GM10266 (cell line): ENCODE measurements around the gene CALML5.
"Not testable (repeated sequence)": the region's sequence is repeated elsewhere in the genome, so short reads cannot be mapped to it uniquely, and the experiment has no call there.

Source experiments
- DNase-seq: peaks from one replicate; pipeline ENCODE4 v3.0.0; 2012; ENCODE audit errors: extremely low spot score
- CTCF ChIP-seq: IDR thresholded peaks from 2 replicates; pipeline ENCODE4 v1.5.1; 2012; ENCODE audit warnings: mild to moderate bottlenecking, low read depth; ENCODE audit not compliant: control insufficient read depth, insufficient read depth; ENCODE audit errors: missing control alignments

CALML5 gene

GRCh38 chr10:5477948-5478693 lies 21.2 kb downstream of the CALML5 start:
- no peak for TF ChIP-seq CTCF
- no peak for DNase-seq

GRCh38 chr10:5476918-5477525 lies 22.3 kb downstream of the CALML5 start:
- no peak for TF ChIP-seq CTCF
- no peak for DNase-seq

- not testable (repeated sequence) for DNase-seq
These were observed 23.2 kb downstream of the CALML5 start for GRCh38 chr10:5475974-5476807.

- not testable (repeated sequence) for DNase-seq
These were observed 24.3 kb downstream of the CALML5 start for GRCh38 chr10:5475088-5475487.

GRCh38 chr10:5474642-5475041 lies 24.7 kb downstream of the CALML5 start:
- DNase-seq: not testable (repeated sequence)

GRCh38 chr10:5470062-5470751 lies 29.2 kb downstream of the CALML5 start:
- no peak for TF ChIP-seq CTCF

GRCh38 chr10:5469353-5470061 lies 29.9 kb downstream of the CALML5 start:
- no peak for TF ChIP-seq CTCF

More at GRCh38 chr10:5470062-5470751, 29.2 kb downstream of the CALML5 start:
- DNase-seq: no peak

GRCh38 chr10:5468262-5469106 lies 30.9 kb downstream of the CALML5 start:
- no peak for DNase-seq
- TF ChIP-seq CTCF: no peak

More at GRCh38 chr10:5469353-5470061, 29.9 kb downstream of the CALML5 start:
- no peak for DNase-seq
